ENCODE results near the gene PRKCQ.

PRKCQ gene

DNA sequence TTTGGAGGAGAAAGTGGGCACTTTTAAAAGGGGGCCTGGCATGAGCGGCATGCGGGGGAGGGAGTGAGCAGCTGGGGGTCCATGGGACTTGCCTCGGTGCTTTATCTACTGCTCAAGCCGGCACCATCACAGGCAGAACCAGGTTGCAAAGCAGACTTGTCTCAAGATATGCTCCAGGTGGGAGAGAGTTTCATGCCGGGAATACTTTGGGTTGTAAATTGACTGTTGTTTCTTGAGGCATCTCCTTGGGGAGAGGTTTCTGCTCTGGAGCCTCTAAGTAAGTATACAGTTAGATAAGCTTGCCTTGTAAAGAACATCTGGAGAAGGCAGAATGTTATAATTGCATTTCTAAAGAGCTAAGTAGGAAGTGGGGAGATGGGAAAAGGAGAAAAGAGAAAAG, 42.8 kb upstream of the PRKCQ start:
- no peak overlapping the region for H3K4me3 ChIP-seq (replicated peaks; ENCODE audit: insufficient read depth, low read length)
- DNase-seq (ENCODE audit: low read depth in 1 of 2, low spot score in 1 of 2) = no peak
- H3K27me3 ChIP-seq (ENCODE audit: insufficient read depth, poor library complexity, severe bottlenecking) = no peaks in the 10 kb centered on the region
- TF ChIP-seq GABPA (IDR thresholded peaks at IDR 0.05; ENCODE audit: low read depth) = no peak
- no peak for TF ChIP-seq POLR2AphosphoS5 (IDR thresholded peaks at IDR 0.05; ENCODE audit: low read depth)
- TF ChIP-seq SPI1 (IDR thresholded peaks at IDR 0.05; ENCODE audit: borderline replicate concordance, low read depth) = no peak
- H3K27ac ChIP-seq (replicated peaks) = no peak overlapping the region

DNA sequence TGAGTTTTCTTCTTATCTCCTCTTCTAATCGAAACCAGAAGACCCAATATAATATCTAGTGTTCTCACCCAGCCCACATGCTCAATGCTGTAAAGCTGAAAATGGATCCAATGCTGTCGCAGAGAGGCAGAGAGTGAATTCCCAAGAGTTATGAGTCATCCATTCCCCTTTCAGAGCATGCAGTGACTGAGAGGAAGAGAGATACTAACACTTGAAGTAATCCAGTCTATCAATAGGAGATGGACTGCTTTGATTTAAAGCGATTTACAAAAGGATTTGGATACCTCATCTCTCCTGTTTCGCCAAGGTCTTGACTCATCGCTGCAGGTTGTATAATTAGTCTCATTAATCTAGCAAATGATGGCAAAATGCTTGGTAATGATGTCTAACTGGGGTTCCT, 41.5 kb upstream of the PRKCQ start:
- H3K27me3 ChIP-seq (ENCODE audit: insufficient read depth, poor library complexity, severe bottlenecking) = no peaks in the 10 kb centered on the region
- no peak overlapping the region for H3K4me3 ChIP-seq (replicated peaks; ENCODE audit: insufficient read depth, low read length)
- TF ChIP-seq SPI1 (IDR thresholded peaks at IDR 0.05; ENCODE audit: borderline replicate concordance, low read depth) (no peak), GABPA (IDR thresholded peaks at IDR 0.05; ENCODE audit: low read depth) (no peak), POLR2AphosphoS5 (IDR thresholded peaks at IDR 0.05; ENCODE audit: low read depth) (no peak)
- TF ChIP-seq, protein P1, sequence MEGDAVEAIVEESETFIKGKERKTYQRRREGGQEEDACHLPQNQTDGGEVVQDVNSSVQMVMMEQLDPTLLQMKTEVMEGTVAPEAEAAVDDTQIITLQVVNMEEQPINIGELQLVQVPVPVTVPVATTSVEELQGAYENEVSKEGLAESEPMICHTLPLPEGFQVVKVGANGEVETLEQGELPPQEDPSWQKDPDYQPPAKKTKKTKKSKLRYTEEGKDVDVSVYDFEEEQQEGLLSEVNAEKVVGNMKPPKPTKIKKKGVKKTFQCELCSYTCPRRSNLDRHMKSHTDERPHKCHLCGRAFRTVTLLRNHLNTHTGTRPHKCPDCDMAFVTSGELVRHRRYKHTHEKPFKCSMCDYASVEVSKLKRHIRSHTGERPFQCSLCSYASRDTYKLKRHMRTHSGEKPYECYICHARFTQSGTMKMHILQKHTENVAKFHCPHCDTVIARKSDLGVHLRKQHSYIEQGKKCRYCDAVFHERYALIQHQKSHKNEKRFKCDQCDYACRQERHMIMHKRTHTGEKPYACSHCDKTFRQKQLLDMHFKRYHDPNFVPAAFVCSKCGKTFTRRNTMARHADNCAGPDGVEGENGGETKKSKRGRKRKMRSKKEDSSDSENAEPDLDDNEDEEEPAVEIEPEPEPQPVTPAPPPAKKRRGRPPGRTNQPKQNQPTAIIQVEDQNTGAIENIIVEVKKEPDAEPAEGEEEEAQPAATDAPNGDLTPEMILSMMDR (IDR thresholded peaks at IDR 0.05; ENCODE audit: insufficient read depth, low read length) = no peak
- TF ChIP-seq, protein P2, sequence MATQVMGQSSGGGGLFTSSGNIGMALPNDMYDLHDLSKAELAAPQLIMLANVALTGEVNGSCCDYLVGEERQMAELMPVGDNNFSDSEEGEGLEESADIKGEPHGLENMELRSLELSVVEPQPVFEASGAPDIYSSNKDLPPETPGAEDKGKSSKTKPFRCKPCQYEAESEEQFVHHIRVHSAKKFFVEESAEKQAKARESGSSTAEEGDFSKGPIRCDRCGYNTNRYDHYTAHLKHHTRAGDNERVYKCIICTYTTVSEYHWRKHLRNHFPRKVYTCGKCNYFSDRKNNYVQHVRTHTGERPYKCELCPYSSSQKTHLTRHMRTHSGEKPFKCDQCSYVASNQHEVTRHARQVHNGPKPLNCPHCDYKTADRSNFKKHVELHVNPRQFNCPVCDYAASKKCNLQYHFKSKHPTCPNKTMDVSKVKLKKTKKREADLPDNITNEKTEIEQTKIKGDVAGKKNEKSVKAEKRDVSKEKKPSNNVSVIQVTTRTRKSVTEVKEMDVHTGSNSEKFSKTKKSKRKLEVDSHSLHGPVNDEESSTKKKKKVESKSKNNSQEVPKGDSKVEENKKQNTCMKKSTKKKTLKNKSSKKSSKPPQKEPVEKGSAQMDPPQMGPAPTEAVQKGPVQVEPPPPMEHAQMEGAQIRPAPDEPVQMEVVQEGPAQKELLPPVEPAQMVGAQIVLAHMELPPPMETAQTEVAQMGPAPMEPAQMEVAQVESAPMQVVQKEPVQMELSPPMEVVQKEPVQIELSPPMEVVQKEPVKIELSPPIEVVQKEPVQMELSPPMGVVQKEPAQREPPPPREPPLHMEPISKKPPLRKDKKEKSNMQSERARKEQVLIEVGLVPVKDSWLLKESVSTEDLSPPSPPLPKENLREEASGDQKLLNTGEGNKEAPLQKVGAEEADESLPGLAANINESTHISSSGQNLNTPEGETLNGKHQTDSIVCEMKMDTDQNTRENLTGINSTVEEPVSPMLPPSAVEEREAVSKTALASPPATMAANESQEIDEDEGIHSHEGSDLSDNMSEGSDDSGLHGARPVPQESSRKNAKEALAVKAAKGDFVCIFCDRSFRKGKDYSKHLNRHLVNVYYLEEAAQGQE (IDR thresholded peaks at IDR 0.05; ENCODE audit: insufficient replicate concordance, low read depth) = no peak
- H3K27ac ChIP-seq (replicated peaks) = no peak overlapping the region
- DNase-seq (ENCODE audit: low read depth in 1 of 2, low spot score in 1 of 2) = no peak

DNA sequence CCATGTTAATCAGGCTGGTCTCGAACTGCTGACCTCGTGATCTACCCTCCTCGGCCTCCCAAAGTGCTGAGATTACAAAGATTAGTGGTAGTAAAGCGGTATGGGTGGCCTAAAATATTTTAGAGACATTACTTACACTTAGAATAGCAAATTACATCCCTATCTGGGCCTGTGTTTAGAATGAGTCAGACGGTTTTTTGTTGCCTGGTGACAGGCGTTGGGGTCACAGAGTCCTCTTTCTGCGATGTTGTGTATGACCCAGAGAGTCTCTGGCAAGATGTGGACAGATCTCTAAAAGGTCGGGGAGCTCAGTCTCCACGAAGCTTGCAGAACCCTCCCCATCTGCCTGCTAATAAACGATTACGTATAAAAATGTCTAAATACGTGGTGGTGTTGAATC, 39.6 kb upstream of the PRKCQ start:
- no peaks in the 10 kb centered on the region for H3K27me3 ChIP-seq (ENCODE audit: insufficient read depth, poor library complexity, severe bottlenecking)
- no peak overlapping the region for H3K27ac ChIP-seq (replicated peaks)
- TF ChIP-seq, protein P2 (IDR thresholded peaks at IDR 0.05; ENCODE audit: insufficient replicate concordance, low read depth) = no peak
- TF ChIP-seq SPI1 (IDR thresholded peaks at IDR 0.05; ENCODE audit: borderline replicate concordance, low read depth) (no peak), GABPA (IDR thresholded peaks at IDR 0.05; ENCODE audit: low read depth) (no peak)
- no peak overlapping the region for H3K4me3 ChIP-seq (replicated peaks; ENCODE audit: insufficient read depth, low read length)
- DNase-seq (ENCODE audit: low read depth in 1 of 2, low spot score in 1 of 2) = no peak

DNA sequence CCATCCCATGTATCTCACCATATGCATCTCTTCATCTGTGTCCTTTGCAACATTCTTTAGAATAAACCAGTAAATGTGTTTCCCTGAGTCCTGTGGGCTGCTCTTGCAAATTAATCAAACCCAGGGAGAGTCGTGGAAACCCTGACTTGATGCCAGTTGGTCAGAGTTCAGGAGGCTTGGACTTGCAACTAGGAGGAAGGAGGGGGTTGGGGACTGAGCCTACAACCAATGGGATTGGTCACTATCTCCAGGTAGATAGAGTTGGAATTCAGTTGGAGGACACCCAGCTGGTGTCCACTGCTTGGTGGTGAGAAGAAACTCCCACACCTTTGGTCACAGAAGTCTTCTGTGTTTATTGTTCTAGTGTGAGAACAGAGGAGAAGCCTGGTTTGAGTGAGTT, 38.3 kb upstream of the PRKCQ start:
- no peak for TF ChIP-seq SPI1 (IDR thresholded peaks at IDR 0.05; ENCODE audit: borderline replicate concordance, low read depth)
- TF ChIP-seq, protein P2 (IDR thresholded peaks at IDR 0.05; ENCODE audit: insufficient replicate concordance, low read depth) = no peak
- TF ChIP-seq GABPA (IDR thresholded peaks at IDR 0.05; ENCODE audit: low read depth) = no peak
- TF ChIP-seq, protein P1 (IDR thresholded peaks at IDR 0.05; ENCODE audit: insufficient read depth, low read length) = no peak
- TF ChIP-seq POLR2AphosphoS5 (IDR thresholded peaks at IDR 0.05; ENCODE audit: low read depth) = no peak
- DNase-seq (ENCODE audit: low read depth in 1 of 2, low spot score in 1 of 2) = no peak
- no peak overlapping the region for H3K4me3 ChIP-seq (replicated peaks; ENCODE audit: insufficient read depth, low read length)

More for the DNA sequence above, 38.3 kb upstream of the PRKCQ start:
- Histone ChIP-seq H3K27ac (replicated peaks) (no peak overlapping the region), H3K27me3 (ENCODE audit: insufficient read depth, poor library complexity, severe bottlenecking) (no peaks in the 10 kb centered on the region)

Data from HL-60 (cell line).